ENCODE data around the gene ADCY3.

DNA sequence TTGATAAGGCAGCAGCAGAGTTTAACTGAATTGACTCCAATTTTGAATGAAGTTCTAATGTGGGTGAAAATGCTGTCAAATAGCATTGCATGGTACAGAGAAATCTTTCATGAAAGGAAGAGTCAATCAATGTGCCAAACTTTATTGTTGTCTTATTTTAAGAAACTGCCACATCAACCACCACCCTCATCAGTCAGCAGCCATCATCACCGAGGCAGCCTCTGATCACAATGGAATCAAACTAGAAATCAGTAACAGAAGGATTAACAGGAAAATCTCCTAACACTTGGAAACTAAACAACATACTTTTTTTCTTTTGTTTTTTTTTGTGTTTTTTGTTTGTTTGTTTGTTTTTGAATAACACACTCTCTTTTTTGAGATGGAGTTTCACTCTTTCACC lies 41.9 kb upstream of the ADCY3 start:
- TF ChIP-seq, protein P1, sequence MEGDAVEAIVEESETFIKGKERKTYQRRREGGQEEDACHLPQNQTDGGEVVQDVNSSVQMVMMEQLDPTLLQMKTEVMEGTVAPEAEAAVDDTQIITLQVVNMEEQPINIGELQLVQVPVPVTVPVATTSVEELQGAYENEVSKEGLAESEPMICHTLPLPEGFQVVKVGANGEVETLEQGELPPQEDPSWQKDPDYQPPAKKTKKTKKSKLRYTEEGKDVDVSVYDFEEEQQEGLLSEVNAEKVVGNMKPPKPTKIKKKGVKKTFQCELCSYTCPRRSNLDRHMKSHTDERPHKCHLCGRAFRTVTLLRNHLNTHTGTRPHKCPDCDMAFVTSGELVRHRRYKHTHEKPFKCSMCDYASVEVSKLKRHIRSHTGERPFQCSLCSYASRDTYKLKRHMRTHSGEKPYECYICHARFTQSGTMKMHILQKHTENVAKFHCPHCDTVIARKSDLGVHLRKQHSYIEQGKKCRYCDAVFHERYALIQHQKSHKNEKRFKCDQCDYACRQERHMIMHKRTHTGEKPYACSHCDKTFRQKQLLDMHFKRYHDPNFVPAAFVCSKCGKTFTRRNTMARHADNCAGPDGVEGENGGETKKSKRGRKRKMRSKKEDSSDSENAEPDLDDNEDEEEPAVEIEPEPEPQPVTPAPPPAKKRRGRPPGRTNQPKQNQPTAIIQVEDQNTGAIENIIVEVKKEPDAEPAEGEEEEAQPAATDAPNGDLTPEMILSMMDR (conservative IDR thresholded peaks at IDR 0.05 in 1 of 2, IDR thresholded peaks at IDR 0.05 in 1 of 2; ENCODE audit: extremely low read depth in 1 of 2, insufficient read depth in 1 of 2, low read depth in 1 of 2, low read length in 2 of 2): no peak
- TF ChIP-seq EZH2 (IDR thresholded peaks at IDR 0.05; ENCODE audit: borderline replicate concordance, low read length): no peak
